HCT116 (cell line): ENCODE measurements around the gene MRS2. TPM values are rescaled to one million over a fixed set of nuclear protein-coding genes. Genes with fewer than 3 reads are reported as not detected.

Experiments
- ATAC-seq: fragments of 200-7000 bp; cut with Tn5 transposase; 2 replicates; pipeline ENCODE4 v1.9.1; 2020; ENCODE audit warnings: mild to moderate bottlenecking, moderate library complexity
- BruUV-seq: library from RNA; stranded (reverse); fragments of 400-500 nt; replicated peaks from 2 replicates; lab custom pipeline; 2021; lab: Mats Ljungman, UMichigan
- CTCF ChIA-PET: fragments of 300-600 bp; sonication (Branson Sonifier 250); formaldehyde crosslinking; loops from one replicate; lab custom pipeline; 2021; ENCODE audit warnings: antibody characterized with exemption; lab: Charles Lee
- POLR2A ChIA-PET: fragments of 300-600, 350-600 bp; sonication (Branson Sonifier 250); formaldehyde crosslinking; loops from one replicate; lab custom pipeline; 2021; ENCODE audit warnings: antibody characterized with exemption; lab: Charles Lee
- RAD21 ChIA-PET, 2 experiments: fragments of 300-600 bp; sonication (Branson Sonifier 250); formaldehyde crosslinking; loops; one replicate each; lab custom pipeline; 2023; ENCODE audit warnings: low total read pairs in 2 of 2; ENCODE audit not compliant: uncharacterized antibody in 2 of 2, unreplicated experiment in 2 of 2, low non-redundant PET in 1 of 2; lab: Charles Lee
- DNase-seq: peaks from one replicate; pipeline ENCODE4 v3.0.0-alpha.2; 2010; ENCODE audit warnings: low read depth, low spot score
- H2AFZ ChIP-seq: fragments of 200-600 bp; shearing (Covaris generic), sonication (generic); 2 replicates; pipeline ENCODE4 v1.6.1; 2017; ENCODE audit warnings: low read depth, mixed run types, mixed read lengths, antibody characterized with exemption, low read length; ENCODE audit not compliant: poor library complexity, severe bottlenecking
- H3K27ac ChIP-seq: 2 replicates; pipeline ENCODE4 v1.5.1; 2012; ENCODE audit warnings: low read depth, low read length
- H3K27me3 ChIP-seq: fragments of 200-600 bp; sonication (generic); 2 replicates; pipeline ENCODE4 v1.6.1; 2016; ENCODE audit warnings: mixed run types, low read length, mixed read lengths; ENCODE audit not compliant: insufficient read depth
- H3K36me3 ChIP-seq, 2 experiments: fragments of 200-500 bp in 1 of 2; fragments of 200-600 bp in 1 of 2; sonication (Bioruptor generic) in 1 of 2; sonication (generic) in 1 of 2; 2 replicates each; pipeline versions ENCODE4 v1.5.1 to v1.6.1; 2014 to 2016; ENCODE audit warnings: low read length in 2 of 2, inconsistent platforms in 1 of 2, mixed read lengths in 1 of 2, mixed run types in 1 of 2; ENCODE audit not compliant: insufficient read depth in 2 of 2, control insufficient read depth in 1 of 2
- H3K4me1 ChIP-seq, 2 experiments: fragments of 200-600 bp in 1 of 2; sonication (generic) in 1 of 2; 2 replicates each; pipeline versions ENCODE4 v1.5.1 to v1.6.1; 2012 to 2017; ENCODE audit warnings: low read length in 2 of 2, inconsistent platforms in 1 of 2, mild to moderate bottlenecking in 1 of 2, mixed read lengths in 1 of 2, mixed run types in 1 of 2, moderate library complexity in 1 of 2; ENCODE audit not compliant: insufficient read depth in 2 of 2, control insufficient read depth in 1 of 2
- H3K4me2 ChIP-seq: fragments of 200-600 bp; sonication (generic); 2 replicates; pipeline ENCODE4 v1.6.1; 2017; ENCODE audit warnings: mixed run types, low read length, mixed read lengths
- H3K4me3 ChIP-seq, 2 experiments: fragments of 200-600 bp in 1 of 2; sonication (generic) in 1 of 2; replicated peaks in 1 of 2; 2 replicates each; pipeline ENCODE4 v1.5.1; 2011 to 2016; ENCODE audit warnings: low read length in 2 of 2, control low read depth in 1 of 2, low read depth in 1 of 2, mild to moderate bottlenecking in 1 of 2, mixed read lengths in 1 of 2, mixed run types in 1 of 2
- H3K79me2 ChIP-seq: fragments of 200-600 bp; sonication (generic); 2 replicates; pipeline ENCODE4 v1.6.1; 2017; ENCODE audit warnings: mild to moderate bottlenecking, mixed run types, low read length, moderate library complexity, mixed read lengths; ENCODE audit not compliant: insufficient read depth
- H3K9ac ChIP-seq: fragments of 200-600 bp; sonication (generic); 2 replicates; pipeline ENCODE4 v1.6.1; 2016; ENCODE audit warnings: low read length, mixed read lengths
- H3K9me2 ChIP-seq: fragments of 200-600 bp; sonication (generic), shearing (Covaris generic); 2 replicates; pipeline ENCODE4 v1.6.1; 2017; ENCODE audit warnings: mixed run types, mild to moderate bottlenecking, moderate library complexity; ENCODE audit not compliant: insufficient read depth
- H3K9me3 ChIP-seq, 2 experiments: fragments of 200-500 bp in 1 of 2; fragments of 200-600 bp in 1 of 2; sonication (Bioruptor generic) in 1 of 2; sonication (generic) in 1 of 2; 2 replicates each; pipeline ENCODE4 v1.6.1; 2014 to 2017; ENCODE audit warnings: low read length in 2 of 2, mixed read lengths in 2 of 2, inconsistent platforms in 1 of 2, low read depth in 1 of 2, mild to moderate bottlenecking in 1 of 2, mixed run types in 1 of 2, moderate library complexity in 1 of 2; ENCODE audit not compliant: control insufficient read depth in 1 of 2, insufficient read depth in 1 of 2
- H4K20me1 ChIP-seq: fragments of 200-600 bp; sonication (generic), shearing (Covaris generic); 2 replicates; pipeline ENCODE4 v1.6.1; 2017; ENCODE audit warnings: mixed run types, mild to moderate bottlenecking, moderate library complexity; ENCODE audit not compliant: insufficient read depth
- ATF3 ChIP-seq: IDR thresholded peaks from 2 replicates; pipeline ENCODE4 v1.6.1; 2012
- CBX3 ChIP-seq: IDR thresholded peaks from 2 replicates; pipeline ENCODE4 v1.6.1; 2012; ENCODE audit warnings: low read depth
- CEBPB ChIP-seq: IDR thresholded peaks from 2 replicates; pipeline ENCODE4 v1.6.1; 2012; ENCODE audit warnings: low read depth
- EGR1 ChIP-seq: IDR thresholded peaks from 2 replicates; pipeline ENCODE4 v1.6.1; 2012; ENCODE audit warnings: low read depth
- ELF1 ChIP-seq: IDR thresholded peaks from 2 replicates; pipeline ENCODE4 v1.6.1; 2012; ENCODE audit warnings: low read depth, borderline replicate concordance
- EZH2 ChIP-seq: fragments of 200-600 bp; sonication (generic); IDR thresholded peaks from 2 replicates; pipeline ENCODE4 v1.6.1; 2017; ENCODE audit warnings: antibody characterized with exemption, mixed run types
- EZH2phosphoT487 ChIP-seq: fragments of 200-600 bp; IDR thresholded peaks from 2 replicates; pipeline ENCODE4 v1.6.1; 2018; ENCODE audit warnings: antibody characterized with exemption, borderline replicate concordance
- FOSL1 ChIP-seq: IDR thresholded peaks from 2 replicates; pipeline ENCODE4 v1.6.1; 2012; ENCODE audit warnings: low read depth
- JUND ChIP-seq: IDR thresholded peaks from 2 replicates; pipeline ENCODE4 v1.6.1; 2012
- MAX ChIP-seq: IDR thresholded peaks from 2 replicates; pipeline ENCODE4 v1.6.1; 2012
- POLR2A ChIP-seq: IDR thresholded peaks from 2 replicates; pipeline ENCODE4 v1.7.0; 2011; ENCODE audit warnings: borderline replicate concordance; ENCODE audit not compliant: insufficient read depth, insufficient read length; ENCODE audit errors: extremely low read depth
- POLR2AphosphoS5 ChIP-seq: IDR thresholded peaks from 2 replicates; pipeline ENCODE4 v1.6.1; 2011; ENCODE audit warnings: mild to moderate bottlenecking, low read depth, low read length, moderate library complexity
- RAD21 ChIP-seq: IDR thresholded peaks from 2 replicates; pipeline ENCODE4 v1.6.1; 2012; ENCODE audit warnings: low read depth, mild to moderate bottlenecking
- SIN3A ChIP-seq: IDR thresholded peaks from 2 replicates; pipeline ENCODE4 v1.6.1; 2012; ENCODE audit warnings: low read depth
- SRF ChIP-seq: IDR thresholded peaks from 2 replicates; pipeline ENCODE4 v1.6.1; 2012; ENCODE audit warnings: low read depth
- YY1 ChIP-seq: IDR thresholded peaks from 2 replicates; pipeline ENCODE4 v1.6.1; 2011; ENCODE audit warnings: low read length, low read depth, moderate library complexity, mild to moderate bottlenecking; ENCODE audit not compliant: insufficient replicate concordance; ENCODE audit errors: extremely low read depth
- ZBTB33 ChIP-seq: IDR thresholded peaks from 2 replicates; pipeline ENCODE4 v1.6.1; 2011; ENCODE audit warnings: mild to moderate bottlenecking, low read length, moderate library complexity; ENCODE audit not compliant: insufficient replicate concordance; ENCODE audit errors: extremely low read depth
- ZFX ChIP-seq: fragments of 450-650 bp; IDR thresholded peaks from 2 replicates; pipeline ENCODE4 v1.6.1; 2017
- ZNF274 ChIP-seq: fragments of 200-500 bp; sonication (Bioruptor generic); IDR thresholded peaks from 2 replicates; pipeline ENCODE4 v1.6.1; 2014; ENCODE audit warnings: mild to moderate bottlenecking, low read depth, low read length, inconsistent platforms
- intact Hi-C: fragments of 100-400 bp; cut with micrococcal nuclease; formaldehyde crosslinking; loops from 2 replicates; pipeline ENCODE4 v1.10.0; 2022
- total RNA-seq: library from RNA; stranded (reverse); gene quantifications from one replicate; pipeline ENCODE4 v1.2.1, GENCODE V29; 2021; ENCODE audit not compliant: unreplicated experiment

MRS2 gene
- total RNA-seq, 1 experiment from 2014 or later, result 39.9 TPM

GRCh38 chr6:24394780-24395437 lies 7.8 kb upstream of the MRS2 start:
- Histone ChIP-seq H2AFZ (peak overlapping the region; percentile 4), H3K4me1 (no peaks in the 10 kb centered on the region), H3K79me2 (no peaks in the 10 kb centered on the region), H3K27me3 (no peaks in the 10 kb centered on the region), H3K36me3 (no peaks in the 10 kb centered on the region), H3K9me2 (no peaks in the 10 kb centered on the region), H3K27ac (no peak overlapping the region), H3K4me3 (no peak overlapping the region), H3K4me2 (no peak overlapping the region), H4K20me1 (no peaks in the 10 kb centered on the region), H3K9me3 (peaks cover 0 to 5% of the 10 kb centered on the region in 2 experiments; a peak in 1 of 4 replicates), H3K9ac (no peak overlapping the region)
- ChIA-PET CTCF (interaction anchor here (1.0 kb wide), 1 partner anchor 111 kb away, joined by 3 read pairs; no protein-coding TSS in a partner anchor), RAD21 (no interaction called here), POLR2A (no interaction called here)
- intact Hi-C loops, result no loop called here
- TF ChIP-seq ELF1 (no peak), SIN3A (no peak), RAD21 (no peak), JUND (no peak), SRF (no peak), ATF3 (no peak), YY1 (no peak), MAX (no peak), EZH2 (no peak)
- no TSS peak for BruUV-seq
- DNase-seq, result no peak
- no peak for ATAC-seq

GRCh38 chr6:24396824-24397223 lies 5.9 kb upstream of the MRS2 start:
- DNase-seq (no peak), ATAC-seq (no peak)
- no peaks in the 10 kb centered on the region for H3K79me2 ChIP-seq
- H3K4me3 ChIP-seq, result no peak overlapping the region
- H4K20me1 ChIP-seq, result no peaks in the 10 kb centered on the region
- RAD21 ChIA-PET, result no interaction called here
- H3K27ac ChIP-seq, result no peak overlapping the region
- no peaks in the 10 kb centered on the region for H3K4me1 ChIP-seq
- no peaks in the 10 kb centered on the region for H3K9me2 ChIP-seq
- CTCF ChIA-PET, result no interaction called here
- H3K36me3 ChIP-seq, result no peaks in the 10 kb centered on the region
- no peak overlapping the region for H3K9ac ChIP-seq
- no TSS peak for BruUV-seq
- TF ChIP-seq MAX (no peak), SIN3A (no peak), FOSL1 (no peak), SRF (no peak), CEBPB (no peak), ZNF274 (no peak), YY1 (no peak), ZFX (no peak), POLR2AphosphoS5 (no peak), EZH2phosphoT487 (no peak), ZBTB33 (no peak), ELF1 (no peak), RAD21 (no peak), POLR2A (no peak), CBX3 (no peak), EGR1 (no peak)
- no peak overlapping the region for H3K4me2 ChIP-seq
- POLR2A ChIA-PET, result no interaction called here
- H3K27me3 ChIP-seq, result no peaks in the 10 kb centered on the region
- peaks cover 0 to 5% of the 10 kb centered on the region in 2 experiments; a peak in 1 of 4 replicates for H3K9me3 ChIP-seq
- no peak overlapping the region for H2AFZ ChIP-seq
- intact Hi-C loops, result no loop called here
